Stimulated activated naive CD4-positive, alpha-beta T cell treated with Interleukin-2 at 50 U/mL for 16 hours (primary cell): ENCODE results near the gene MPIG6B.

Source experiments
- DNase-seq: peaks from one replicate; lab custom pipeline; 2025; lab: John Stamatoyannopoulos, UW

The MPIG6B gene, protein sequence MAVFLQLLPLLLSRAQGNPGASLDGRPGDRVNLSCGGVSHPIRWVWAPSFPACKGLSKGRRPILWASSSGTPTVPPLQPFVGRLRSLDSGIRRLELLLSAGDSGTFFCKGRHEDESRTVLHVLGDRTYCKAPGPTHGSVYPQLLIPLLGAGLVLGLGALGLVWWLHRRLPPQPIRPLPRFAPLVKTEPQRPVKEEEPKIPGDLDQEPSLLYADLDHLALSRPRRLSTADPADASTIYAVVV

DNA sequence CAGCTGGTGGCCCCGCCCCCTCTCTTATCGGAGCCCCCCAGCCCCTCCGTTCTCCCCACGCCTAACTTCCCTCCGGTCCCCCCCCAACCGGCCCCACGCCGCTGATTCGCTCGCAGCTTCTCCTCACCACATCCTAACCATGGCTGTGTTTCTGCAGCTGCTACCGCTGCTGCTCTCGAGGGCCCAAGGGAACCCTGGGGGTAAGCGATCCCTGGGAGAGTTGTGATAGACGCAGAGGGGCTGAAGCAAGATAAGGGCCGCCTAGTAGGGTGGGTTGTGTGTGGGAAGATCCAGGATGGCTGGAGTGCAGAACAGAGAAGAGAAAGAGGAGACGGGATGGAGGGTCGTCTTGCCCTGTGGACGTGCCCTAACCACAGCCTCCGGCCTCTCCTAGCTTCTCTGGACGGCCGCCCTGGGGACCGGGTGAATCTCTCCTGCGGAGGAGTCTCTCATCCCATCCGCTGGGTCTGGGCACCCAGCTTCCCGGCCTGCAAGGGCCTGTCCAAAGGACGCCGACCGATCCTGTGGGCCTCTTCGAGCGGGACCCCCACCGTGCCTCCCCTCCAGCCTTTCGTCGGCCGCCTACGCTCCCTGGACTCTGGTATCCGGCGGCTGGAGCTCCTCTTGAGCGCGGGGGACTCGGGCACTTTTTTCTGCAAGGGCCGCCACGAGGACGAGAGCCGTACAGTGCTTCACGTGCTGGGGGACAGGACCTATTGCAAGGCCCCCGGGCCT, at the start of gene MPIG6B:
TSS of gene MPIG6B (plus strand) at position 129 of the 735 bp plus-strand sequence. CDS start at position 140, 11 bp downstream.
- no peak for DNase-seq

DNA sequence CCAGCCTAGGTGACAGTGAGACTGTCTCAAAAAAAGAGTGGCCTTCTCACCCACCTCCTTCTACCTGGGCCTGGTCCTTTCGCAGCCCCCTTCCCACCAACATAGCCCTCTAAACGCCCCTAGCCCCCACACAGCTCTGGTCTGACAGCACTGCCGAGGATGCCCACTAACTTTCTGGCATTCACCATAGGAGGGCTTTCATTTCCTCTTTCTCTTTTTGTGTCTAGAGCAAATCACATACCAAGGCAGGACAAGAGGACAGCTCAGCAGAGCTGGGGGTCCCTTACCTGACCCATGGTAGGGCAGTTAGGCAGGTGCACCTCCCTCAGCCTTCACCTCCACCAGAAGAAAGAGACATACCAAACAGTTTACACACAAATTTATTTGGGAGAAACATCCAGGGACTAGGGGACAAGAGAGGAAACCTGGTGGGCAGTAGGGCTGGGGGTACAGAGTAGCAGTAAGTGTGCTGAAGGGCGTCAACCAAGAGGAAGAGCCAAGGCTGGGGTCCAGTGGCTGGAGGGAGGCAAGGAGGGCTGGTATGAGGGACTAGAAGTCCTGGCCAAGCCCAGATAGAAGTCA, 46.8 kb upstream of the MPIG6B start:
- DNase-seq, result no peak

DNA sequence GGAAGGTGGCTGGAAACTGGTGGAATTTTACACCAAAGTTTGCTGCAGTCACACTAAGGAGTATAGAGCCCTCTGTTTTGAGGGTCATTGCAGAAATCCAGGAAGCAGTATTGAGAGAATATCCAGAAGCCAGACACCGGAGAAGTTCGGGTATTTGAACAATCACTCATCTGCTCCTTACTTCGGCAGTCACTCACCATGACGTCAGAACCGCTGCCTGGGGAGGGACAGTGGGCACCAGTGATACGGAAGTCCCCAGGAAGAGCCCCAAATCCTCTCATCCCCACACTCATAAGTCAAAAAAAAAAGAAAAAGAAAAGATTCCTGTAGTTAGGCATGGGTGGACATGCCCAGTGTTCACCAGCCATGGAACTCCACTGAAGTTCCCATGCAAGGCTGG, 46.3 kb upstream of the MPIG6B start:
- no peak for DNase-seq

DNA sequence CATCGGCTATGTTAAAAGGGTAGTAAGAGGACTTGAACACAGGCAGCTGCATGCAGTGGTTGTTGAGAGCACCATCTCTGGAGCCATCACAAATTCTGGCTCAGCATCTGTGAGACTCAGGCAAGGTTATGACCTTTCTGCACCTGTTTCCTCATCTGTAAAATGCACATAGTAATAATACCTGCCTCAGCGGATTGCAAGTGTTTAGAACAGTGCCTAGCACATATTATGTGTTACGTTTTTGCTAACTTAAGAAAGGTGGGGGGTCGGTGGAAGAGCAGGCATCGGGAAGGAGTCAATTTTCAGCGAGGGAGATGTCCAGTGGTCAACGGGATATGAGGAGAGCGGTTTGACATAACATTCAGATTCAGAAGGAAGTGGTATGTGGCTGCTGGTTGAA, 45.2 kb upstream of the MPIG6B start:
- no peak for DNase-seq

DNA sequence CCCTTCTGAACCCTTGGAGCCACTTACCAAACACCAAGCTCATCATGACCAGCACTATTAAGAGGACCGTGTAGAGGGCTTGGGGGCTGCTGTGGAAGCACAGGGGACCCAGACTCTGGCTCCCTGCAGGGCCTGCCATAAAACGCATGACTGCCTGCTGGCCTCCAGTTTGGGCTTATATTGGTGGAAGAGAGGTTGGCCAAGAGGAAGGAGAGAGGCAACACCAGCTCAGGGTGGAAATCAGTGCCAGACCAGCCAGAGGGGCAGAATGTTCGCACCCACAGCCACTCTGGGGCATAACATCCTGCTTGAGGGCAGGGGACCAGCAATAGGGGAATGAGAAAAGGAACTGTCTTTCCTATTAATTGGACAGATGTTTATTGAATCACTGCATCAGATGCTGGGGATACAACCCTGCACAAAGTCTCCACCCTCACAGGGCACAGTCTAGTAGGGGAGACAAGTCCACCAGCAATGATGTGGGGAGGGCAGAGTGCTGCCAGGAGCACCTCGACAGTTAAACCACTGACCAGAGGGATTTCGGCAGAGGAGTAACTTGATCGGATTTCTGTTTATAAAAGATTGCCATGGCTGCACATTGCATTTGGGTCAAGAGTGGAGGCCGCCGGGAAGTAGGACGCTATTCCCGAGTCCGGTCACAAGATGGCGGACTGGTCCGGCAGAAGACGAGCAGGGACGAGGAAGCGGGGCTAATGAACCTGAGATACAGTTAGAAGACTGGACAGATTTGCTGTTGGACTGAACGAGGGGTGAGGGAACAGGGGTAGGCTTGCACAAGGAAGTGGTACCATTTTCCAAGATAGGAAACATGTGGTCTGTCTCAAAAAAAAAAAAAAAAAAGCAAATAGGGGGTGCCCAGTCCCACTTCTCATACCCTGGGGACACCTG, 42.7 kb upstream of the MPIG6B start, which contains the start of gene LY6G5C:
TSS of gene LY6G5C (minus strand) at position 842 of the 909 bp plus-strand sequence. CDS start at position 148, 694 bp downstream.
- DNase-seq, result peak; percentile 64

DNA sequence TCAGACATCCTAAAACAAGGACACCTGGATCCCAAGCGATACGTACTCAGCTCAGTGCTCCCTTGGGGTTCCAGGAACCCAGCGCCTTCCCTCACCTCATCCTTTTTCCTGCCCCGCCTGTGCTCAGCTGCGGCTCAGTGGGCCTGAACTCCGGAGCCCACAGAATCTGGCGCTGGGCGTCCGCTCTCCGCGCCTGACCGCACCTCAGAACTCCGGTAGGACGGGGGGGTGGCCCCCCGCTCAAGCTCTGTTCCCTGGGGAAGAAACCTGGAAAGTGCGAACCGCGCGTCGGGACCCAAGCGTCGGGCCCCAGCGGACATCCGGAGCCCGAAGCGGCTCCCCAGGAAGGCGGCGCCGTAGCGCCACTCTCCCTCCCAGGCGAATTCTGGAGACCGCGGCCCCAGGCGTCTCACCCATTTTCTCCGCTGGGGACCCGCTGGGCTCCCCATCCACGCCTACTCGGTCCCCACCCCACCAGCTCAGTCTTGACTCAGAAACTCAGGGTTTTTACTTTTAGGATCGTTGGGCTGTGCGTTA, 42.0 kb upstream of the MPIG6B start:
- DNase-seq, result peak; percentile 30

DNA sequence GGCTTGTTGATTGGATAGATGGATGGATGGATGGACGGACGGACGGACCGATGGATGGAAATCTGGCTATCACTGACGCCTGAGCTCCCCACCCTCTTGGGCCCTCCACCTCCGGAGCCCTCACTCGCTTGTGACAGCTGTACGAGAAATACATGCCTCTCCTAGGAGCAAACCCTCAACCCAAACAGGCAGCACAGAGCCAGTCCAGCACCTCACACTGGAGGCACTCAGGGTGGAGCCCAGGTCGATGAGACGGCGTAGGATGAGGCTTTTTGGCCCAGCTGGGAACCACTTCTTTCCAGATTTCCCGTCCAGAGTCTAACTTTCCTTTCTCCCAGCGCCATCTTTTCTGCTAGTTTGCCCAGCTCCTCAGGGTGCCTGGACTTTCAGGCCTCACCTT, 39.6 kb upstream of the MPIG6B start:
- DNase-seq, result no peak

DNA sequence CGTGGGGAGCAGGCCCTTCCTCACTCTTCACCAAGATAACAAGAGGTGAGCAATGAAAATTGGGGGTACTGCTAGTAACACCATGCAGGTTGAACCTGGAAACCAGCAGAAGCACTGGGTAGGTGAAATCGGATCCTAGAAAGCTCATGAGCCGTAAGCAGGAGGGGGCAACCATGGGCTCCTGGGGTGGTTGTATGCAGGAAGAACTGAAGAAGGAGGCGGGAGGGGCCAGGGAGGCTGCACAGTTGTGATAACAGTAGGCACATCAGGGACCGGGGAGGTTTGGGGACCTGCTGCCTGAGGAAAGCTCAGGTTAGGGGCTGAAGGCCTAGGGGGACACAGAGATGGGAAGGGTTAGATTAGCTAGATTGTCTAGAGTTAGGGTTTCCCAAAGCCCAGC, 36.7 kb upstream of the MPIG6B start:
- DNase-seq, result no peak

DNA sequence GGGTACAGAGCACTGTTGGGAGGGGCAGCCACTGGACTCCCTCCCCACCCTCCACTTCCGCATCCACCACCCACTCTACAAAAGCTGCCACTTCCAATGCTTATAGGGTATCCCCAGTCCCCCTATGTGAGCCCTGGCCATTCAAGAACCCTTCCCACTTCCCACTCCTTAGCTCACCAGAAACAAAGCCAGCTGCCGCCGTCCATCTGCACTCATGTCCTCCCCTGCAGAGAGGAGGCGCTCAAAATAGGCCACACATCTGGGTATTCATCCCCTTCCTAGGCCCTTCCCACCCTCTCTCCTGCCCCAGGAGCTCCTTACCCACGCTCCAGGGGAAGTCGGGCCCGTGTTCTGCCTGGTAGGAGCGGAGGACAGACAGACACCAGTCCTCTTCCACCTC, 35.9 kb upstream of the MPIG6B start:
- no peak for DNase-seq

DNA sequence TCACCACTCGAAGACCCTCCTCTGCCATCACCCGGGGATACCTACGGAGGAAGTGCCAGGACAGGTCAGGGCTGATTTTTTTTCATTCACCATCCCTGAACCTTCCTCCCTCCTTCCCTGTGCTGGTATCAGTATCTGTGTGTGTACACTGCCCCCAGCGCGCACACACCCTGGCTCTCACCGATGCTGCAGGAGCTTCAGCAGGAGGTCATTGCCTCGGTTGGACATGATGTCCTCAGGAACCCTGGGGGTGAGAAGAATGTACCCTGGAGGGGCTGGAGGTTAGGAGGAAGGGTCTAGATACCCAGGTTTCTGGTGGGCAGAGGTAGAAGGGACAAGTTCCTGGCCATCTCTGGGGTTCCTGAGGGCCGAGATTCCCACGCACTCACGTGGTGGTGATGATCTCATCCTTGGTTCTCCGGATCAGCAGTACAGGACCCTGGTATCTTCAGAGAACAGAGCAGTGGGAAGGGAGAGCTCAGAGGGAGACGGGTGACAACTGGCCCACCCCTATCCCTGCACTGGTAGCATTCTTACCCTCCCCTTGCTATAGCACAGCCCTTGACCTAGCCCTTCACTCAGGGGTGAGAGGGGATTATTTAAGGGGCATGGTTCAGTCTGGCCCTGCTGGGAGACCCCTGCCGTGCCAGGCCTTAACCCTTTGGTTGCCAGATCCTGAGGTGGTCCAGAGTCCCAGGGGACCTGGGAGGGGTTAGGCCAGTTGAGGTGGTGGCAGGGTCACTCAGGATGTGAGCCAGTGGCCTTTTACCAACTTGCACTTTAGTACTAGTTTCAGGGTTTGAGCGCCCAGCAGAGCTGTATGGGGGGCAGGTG, 35.1 kb upstream of the MPIG6B start:
- no peak for DNase-seq

DNA sequence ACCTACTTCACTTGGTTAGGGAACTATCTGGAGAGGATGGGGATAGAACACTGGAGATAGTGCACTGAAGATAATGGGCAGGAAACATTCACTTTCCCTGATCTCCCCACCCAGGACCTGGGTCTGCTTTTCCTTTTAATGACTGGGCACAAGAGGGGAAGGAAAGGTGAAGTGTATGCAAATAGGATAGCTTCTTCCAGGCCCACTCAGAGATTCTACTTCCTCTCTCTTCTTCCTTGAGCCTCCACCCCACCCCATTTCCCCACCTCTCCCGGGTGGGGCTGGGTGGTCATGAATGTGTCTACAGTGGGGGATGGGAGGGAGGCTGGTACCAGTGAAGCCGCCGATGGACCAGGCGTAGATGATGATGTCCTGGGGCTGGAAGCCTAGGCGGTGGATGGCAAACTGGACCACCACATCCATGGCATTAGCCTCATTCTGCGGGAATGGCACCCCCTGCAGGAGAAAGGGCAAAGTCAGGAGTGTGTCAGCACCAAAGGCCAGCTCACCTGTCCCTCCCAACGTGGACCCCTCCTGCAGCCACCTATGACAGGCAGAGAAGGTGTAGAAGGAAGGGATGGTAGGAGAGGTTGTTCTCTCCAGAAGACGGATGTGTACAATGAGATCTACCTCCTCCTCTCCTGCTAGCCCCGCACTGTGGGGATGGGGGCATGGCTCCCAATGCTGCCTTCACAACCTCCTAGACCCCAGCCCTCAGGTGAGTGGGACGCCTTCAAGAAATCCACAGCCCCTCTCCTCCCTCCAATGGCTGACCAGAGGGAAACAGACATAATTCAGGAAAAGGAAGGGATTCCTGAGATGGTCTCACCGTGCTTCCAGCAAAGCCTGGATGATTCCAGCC, 33.7 kb upstream of the MPIG6B start:
- DNase-seq, result no peak

DNA sequence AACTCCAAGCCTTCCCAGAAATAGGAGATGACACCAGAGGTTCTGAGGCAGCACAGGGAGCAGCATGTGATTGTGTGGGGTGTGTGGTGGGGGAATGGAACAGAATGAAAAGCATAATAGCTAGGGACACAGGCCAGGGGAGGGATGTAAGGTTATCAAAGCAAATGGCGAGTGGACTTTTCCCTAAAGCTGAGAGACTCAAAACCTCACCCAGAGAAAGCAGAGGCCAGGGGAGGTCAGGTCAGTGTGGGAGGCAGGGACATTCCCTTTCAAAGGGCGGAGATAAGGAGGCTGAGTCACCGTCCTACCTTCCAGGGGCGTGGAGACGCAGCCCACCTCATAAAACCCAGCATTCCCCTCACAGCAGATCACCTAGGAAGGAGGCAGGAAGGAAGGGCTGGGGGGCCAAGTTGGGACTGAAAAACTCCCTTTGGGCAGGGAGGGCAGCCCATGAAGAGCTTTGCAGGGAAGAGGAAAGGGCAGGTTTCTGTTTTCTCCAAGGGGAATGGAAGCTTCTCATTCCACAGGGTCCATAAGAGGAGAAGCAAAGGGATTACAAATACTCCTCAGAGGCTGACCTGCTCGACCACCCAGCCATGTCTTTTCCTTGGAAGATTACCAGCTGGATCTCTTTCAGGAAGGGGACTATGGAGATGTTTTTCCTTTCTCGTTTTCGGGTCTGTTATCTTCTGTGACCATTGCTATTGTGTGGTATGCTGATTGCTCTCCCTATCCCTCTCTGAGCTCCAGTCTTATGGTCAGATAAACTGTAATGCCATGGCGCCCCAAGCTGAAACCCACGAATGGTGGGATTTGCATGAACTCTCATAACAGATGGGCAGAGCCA, 32.7 kb upstream of the MPIG6B start:
- no peak for DNase-seq

DNA sequence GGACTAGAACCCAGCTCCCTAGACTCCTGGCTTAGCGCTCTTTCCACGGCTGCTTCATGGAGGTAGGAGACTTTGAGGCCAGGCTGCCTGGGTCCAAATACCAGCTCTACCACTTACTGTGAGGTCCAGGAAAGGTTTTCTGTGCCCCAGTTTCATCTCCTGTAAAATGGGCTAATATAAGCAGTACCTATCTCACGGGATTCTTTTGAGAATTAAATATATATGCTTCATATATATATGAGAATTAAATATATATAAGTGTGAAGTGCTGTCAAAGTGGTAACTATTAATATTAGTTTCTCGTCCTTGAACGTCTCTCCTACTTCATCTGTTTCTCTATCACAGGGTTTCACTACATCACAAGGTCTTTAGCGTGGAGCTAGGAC, 32.1 kb upstream of the MPIG6B start:
- no peak for DNase-seq

DNA sequence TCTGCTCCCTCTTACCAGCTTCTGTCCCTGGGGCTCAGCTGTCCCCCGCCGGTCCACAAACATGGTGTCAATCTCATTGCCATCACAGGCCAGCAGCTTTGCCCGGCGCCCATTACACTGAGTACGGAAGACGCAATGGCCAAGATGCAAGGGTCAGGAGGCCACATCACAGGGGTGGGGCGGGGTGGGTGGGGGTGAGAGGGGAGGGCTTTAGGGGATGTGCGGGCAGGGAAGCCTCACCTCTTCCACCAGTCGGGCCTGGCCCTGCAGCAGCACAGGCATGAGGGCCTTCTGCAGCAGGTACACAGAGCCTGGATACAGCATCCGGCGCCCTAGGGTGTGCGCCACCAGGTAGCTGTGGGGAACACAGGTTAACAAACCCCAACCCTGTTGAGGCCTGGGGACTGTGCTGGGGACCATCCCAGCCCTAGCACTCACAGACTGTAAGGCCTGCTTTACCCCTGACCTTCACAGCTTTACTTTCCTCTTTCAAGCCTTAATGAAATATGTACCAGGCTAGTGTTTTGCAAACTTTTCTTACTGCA, 31.5 kb upstream of the MPIG6B start:
- DNase-seq, result no peak

DNA sequence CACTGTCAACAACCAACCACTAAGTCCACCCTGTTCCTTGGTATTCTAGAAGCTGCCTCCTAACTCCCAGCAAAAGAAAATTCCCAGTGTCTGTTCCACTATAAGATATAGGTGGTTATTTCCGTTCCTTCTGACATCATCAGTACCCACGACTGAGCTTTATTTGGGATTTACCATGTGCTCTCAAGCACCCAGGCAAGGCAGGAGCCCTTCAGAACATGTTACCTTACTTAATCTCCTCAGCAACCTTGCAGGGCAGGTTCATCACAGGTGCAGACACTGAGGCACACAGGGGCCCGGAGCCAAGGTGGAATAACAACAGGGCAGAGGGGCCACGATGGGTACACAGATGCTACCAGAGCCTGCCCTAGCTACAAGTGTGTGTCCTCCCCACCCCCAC, 30.8 kb upstream of the MPIG6B start:
- no peak for DNase-seq

DNA sequence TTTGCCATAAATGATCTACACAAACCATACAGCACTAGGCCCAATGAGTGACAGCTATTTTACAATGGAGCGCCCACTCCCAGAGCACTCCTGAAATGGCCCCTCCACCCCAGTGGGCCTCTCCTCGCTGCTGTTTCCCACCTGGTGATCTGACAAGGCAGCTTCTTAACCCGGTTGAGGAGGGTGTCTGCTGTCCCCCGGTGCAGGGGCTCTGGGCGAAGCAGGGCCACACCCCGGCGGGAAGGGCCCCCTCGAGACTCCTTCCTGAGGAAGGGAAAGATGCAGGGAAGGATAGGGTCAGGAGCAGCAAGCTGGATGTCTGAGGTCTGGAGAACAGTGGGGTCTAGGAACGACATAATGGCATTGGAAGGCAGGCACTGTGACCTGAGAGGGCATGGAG, 30.3 kb upstream of the MPIG6B start:
- no peak for DNase-seq

DNA sequence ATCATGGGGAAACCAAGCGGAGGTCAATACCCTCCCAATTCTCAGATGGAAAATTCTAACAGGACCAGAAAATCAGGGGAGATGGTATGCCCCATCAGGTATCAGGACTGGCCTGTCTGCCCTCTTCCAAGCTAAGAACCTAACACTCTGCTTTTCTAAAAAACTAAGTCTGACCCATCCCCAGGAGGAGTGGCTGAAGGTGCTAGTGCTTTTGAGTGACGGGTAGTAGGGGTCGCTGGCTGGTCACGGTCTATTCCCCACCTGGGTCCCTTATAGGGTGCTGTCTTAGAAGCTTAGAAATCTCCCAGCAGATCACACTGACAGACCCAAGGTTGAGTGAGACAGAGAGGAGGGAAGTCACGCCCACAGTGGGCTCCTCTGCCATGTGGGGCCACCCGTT, 29.6 kb upstream of the MPIG6B start:
- DNase-seq, result no peak

DNA sequence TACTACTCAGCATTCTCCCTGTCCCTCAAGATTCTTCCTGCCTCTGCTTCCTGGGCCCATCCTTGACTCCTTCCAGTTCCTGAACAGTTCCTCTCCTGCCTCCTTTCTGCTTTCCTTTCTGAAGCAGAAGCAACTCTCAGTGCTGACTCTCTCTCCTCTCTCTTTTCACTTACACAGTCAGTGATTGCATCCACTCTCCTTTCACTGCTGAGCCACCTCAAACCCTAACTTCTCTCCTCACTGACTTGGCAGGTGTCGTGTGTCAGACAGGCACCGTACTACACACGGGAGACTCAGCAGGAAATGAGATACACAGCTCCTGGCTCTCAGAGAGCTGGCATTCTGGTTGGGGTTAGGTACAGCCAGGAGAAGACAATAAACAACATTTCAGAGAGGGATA, 25.6 kb upstream of the MPIG6B start:
- no peak for DNase-seq
